Keratinocyte (primary cell): ENCODE results near the gene CDYL. TPM values are rescaled to one million over a fixed set of nuclear protein-coding genes. Genes with fewer than 3 reads are reported as not detected.

ENCODE experiments used
- polyA plus RNA-seq, 5 experiments: library from polyadenylated mRNA; depleted of rRNA in 3 of 5; stranded (reverse) in 3 of 5; stranded (forward) in 1 of 5; unstranded in 1 of 5; fragments of >200 nt; gene quantifications; 1 replicate in 1 of 5; 2 replicates in 3 of 5; 3 replicates in 1 of 5; pipeline versions ENCODE4 v1.2.1 to v1.2.3, GENCODE V29; 2011 to 2012; ENCODE audit warnings: missing spikeins in 2 of 5, low read depth in 1 of 5, low replicate concordance in 1 of 5

Gene CDYL
- polyA plus RNA-seq, 1 donor (not counting 4 experiments of a cell fraction or from before 2014, with no cell fraction given), result 48.0 TPM

Other genes starting within 250 kb of the CDYL start
- 9.7 to 12.4 TPM (median 11.7 TPM) in 3 replicates for gene RPP40, start 227.6 kb downstream of the CDYL start, polyA plus RNA-seq